GM18907 (cell line): Measurements from ENCODE around the gene PHF5A.

Experiments
- ATAC-seq: cut with Tn5 transposase; IDR thresholded peaks from one replicate; pipeline ENCODE4 v1.9.1; 2021; ENCODE audit warnings: mild to moderate bottlenecking, moderate library complexity; ENCODE audit not compliant: unreplicated experiment

PHF5A gene

GRCh38 chr22:41418717-41419116 lies 49.8 kb downstream of the PHF5A start:
- ATAC-seq, result no peak

- ATAC-seq, result no peak
Measured at GRCh38 chr22:41417622-41418390, 50.7 kb downstream of the PHF5A start.

GRCh38 chr22:41415554-41415953 lies 52.9 kb downstream of the PHF5A start:
- no peak for ATAC-seq

- no peak for ATAC-seq
Measured at GRCh38 chr22:41411021-41411851, 57.3 kb downstream of the PHF5A start.

- no peak for ATAC-seq
Measured at GRCh38 chr22:41410311-41410751, 58.2 kb downstream of the PHF5A start.
